K562 (cell line): ENCODE results near the gene GAB2. TPM values are rescaled to one million over a fixed set of nuclear protein-coding genes. Genes with fewer than 3 reads are reported as not detected.
A peak's percentile ranks its signal among the peaks of the same experiment; 100 is the strongest.

Experiments
- ATF6 ChIP-seq: sonication (generic); formaldehyde crosslinking; IDR thresholded peaks from 2 replicates; pipeline ENCODE4 v1.4.0; 2020; ENCODE audit warnings: mild to moderate bottlenecking, missing genetic modification reagents
- CAMTA2 ChIP-seq: fragments of 250-450 bp; sonication (Bioruptor Pico); conservative IDR thresholded peaks from 2 replicates; pipeline ENCODE4 v1.5.1; 2022
- CEBPB ChIP-seq: fragments of 450-650 bp; IDR thresholded peaks from 2 replicates; pipeline ENCODE4 v1.6.1; 2016; ENCODE audit warnings: missing genetic modification characterization, missing compliant biosample characterization
- CREM ChIP-seq: IDR thresholded peaks from 2 replicates; pipeline ENCODE4 v1.6.1; 2014; ENCODE audit warnings: antibody characterized with exemption, low read depth
- DMBX1 ChIP-seq: fragments of 250-450 bp; sonication (Bioruptor Pico); IDR thresholded peaks from 2 replicates; pipeline ENCODE4 v1.8.0; 2022; ENCODE audit warnings: inconsistent platforms, mild to moderate bottlenecking, moderate library complexity, borderline replicate concordance
- GATA2 ChIP-seq: sonication (generic); formaldehyde crosslinking; IDR thresholded peaks from 2 replicates; pipeline ENCODE4 v1.4.0; 2020; ENCODE audit warnings: mild to moderate bottlenecking, missing genetic modification reagents
- GTF2E2 ChIP-seq: fragments of 200-800 bp; sonication (Bioruptor generic); IDR thresholded peaks from 2 replicates; pipeline ENCODE4 v1.6.1; 2016; ENCODE audit warnings: missing genetic modification characterization, missing compliant biosample characterization
- HDAC3 ChIP-seq: fragments of 450-650 bp; IDR thresholded peaks from 2 replicates; pipeline ENCODE4 v1.6.1; 2018; ENCODE audit warnings: borderline replicate concordance, mild to moderate bottlenecking, moderate library complexity; ENCODE audit not compliant: partially characterized antibody
- HNRNPH1 ChIP-seq: fragments of 200-400 bp; formaldehyde crosslinking; optimal IDR thresholded peaks from 2 replicates; pipeline ENCODE3; 2017; ENCODE audit warnings: low read depth, mild to moderate bottlenecking, low read length, moderate library complexity
- ILF3 ChIP-seq: fragments of 450-650 bp; IDR thresholded peaks from 2 replicates; pipeline ENCODE4 v1.6.1; 2018; ENCODE audit warnings: antibody characterized with exemption, mild to moderate bottlenecking, moderate library complexity, borderline replicate concordance
- MECOM ChIP-seq: fragments of 250-450 bp; sonication (Bioruptor Pico); IDR thresholded peaks from 2 replicates; pipeline ENCODE4 v1.8.0; 2022; ENCODE audit warnings: inconsistent platforms
- POLR2AphosphoS5 ChIP-seq: IDR thresholded peaks from 2 replicates; pipeline ENCODE4 v1.6.1; 2011; ENCODE audit warnings: mild to moderate bottlenecking, low read depth, low read length, moderate library complexity; ENCODE audit not compliant: control insufficient read depth, insufficient read depth
- POLR2B ChIP-seq: fragments of 450-650 bp; IDR thresholded peaks from 2 replicates; pipeline ENCODE4 v1.6.1; 2018; ENCODE audit warnings: low read depth; ENCODE audit not compliant: partially characterized antibody
- RAD21 ChIP-seq, 2 experiments: fragments of 250-450 bp in 1 of 2; fragments of 450-650 bp in 1 of 2; sonication (Bioruptor Pico) in 1 of 2; formaldehyde crosslinking in 1 of 2; IDR thresholded peaks in 1 of 2; conservative IDR thresholded peaks in 1 of 2; 2 replicates each; pipeline versions ENCODE4 v1.4.0 to v1.8.0; 2020 to 2022; ENCODE audit warnings: mild to moderate bottlenecking in 2 of 2, moderate library complexity in 1 of 2
- RBM22 ChIP-seq: fragments of 200-400 bp; formaldehyde crosslinking; IDR thresholded peaks from 2 replicates; pipeline ENCODE4 v1.6.1; 2018; ENCODE audit warnings: low read length, low read depth; ENCODE audit not compliant: poor library complexity, severe bottlenecking
- RFX5 ChIP-seq: IDR thresholded peaks from 2 replicates; pipeline ENCODE4 v1.6.1; 2011; ENCODE audit warnings: low read depth, mild to moderate bottlenecking, improper control_type of control experiment, low read length
- SMAD3 ChIP-seq: fragments of 450-650 bp; formaldehyde crosslinking; conservative IDR thresholded peaks from 2 replicates; pipeline ENCODE4 v1.4.0; 2020; ENCODE audit warnings: mild to moderate bottlenecking
- SMARCE1 ChIP-seq: fragments of 450-650 bp; IDR thresholded peaks from 2 replicates; pipeline ENCODE4 v1.7.1; 2016; ENCODE audit warnings: mild to moderate bottlenecking
- TCF7L2 ChIP-seq: fragments of 150-350 bp; IDR thresholded peaks from 2 replicates; pipeline ENCODE4 v1.6.1; 2016; ENCODE audit warnings: low read depth, mild to moderate bottlenecking, low read length, moderate library complexity
- ZKSCAN1 ChIP-seq: fragments of 150-350 bp; IDR thresholded peaks from 2 replicates; pipeline ENCODE4 v1.6.1; 2016; ENCODE audit warnings: low read depth, low read length
- ZNF584 ChIP-seq: fragments of 200-800 bp; sonication (Bioruptor generic); IDR thresholded peaks from 2 replicates; pipeline ENCODE4 v1.6.1; 2016; ENCODE audit warnings: low read depth, mild to moderate bottlenecking, missing genetic modification characterization, missing compliant biosample characterization
- ZNF586 ChIP-seq: fragments of 450-650 bp; formaldehyde crosslinking; conservative IDR thresholded peaks from 2 replicates; pipeline ENCODE4 v1.4.0; 2020; ENCODE audit warnings: mild to moderate bottlenecking, moderate library complexity
- ZNF764 ChIP-seq: fragments of 250-450 bp; sonication (Bioruptor Pico); IDR thresholded peaks from 2 replicates; pipeline ENCODE4 v1.4.0; 2020; ENCODE audit warnings: low read depth, mild to moderate bottlenecking, moderate library complexity
- polyA plus RNA-seq, 8 experiments: library from polyadenylated mRNA; depleted of rRNA in 4 of 8; stranded (reverse) in 5 of 8; unstranded in 3 of 8; fragments of >200 nt; fragmentation: Nextera tagmentation in 2 of 8; fragmentation: Illumina TruSeq in 1 of 8; extraction: Ambion mirVana in 2 of 8; extraction: Trizol in 1 of 8; gene quantifications; 2 replicates each; pipeline versions ENCODE4 v1.2.1 to v1.2.3, GENCODE V29; 2011 to 2014; ENCODE audit warnings: inconsistent platforms in 1 of 8, missing spikeins in 1 of 8
- total RNA-seq, 7 experiments: library from RNA; depleted of rRNA in 6 of 7; stranded (reverse); fragments of >200 nt in 6 of 7; fragmentation: Illumina TruSeq in 2 of 7; extraction: Trizol in 2 of 7; gene quantifications; 2 replicates each; pipeline versions ENCODE4 v1.2.1 to v1.2.3, GENCODE V29; 2011 to 2021; ENCODE audit warnings: low replicate concordance in 1 of 7
- TF ChIP-seq, protein P1 (sequence below): sonication (generic); formaldehyde crosslinking; IDR thresholded peaks from 2 replicates; pipeline ENCODE4 v1.8.0; 2022; ENCODE audit warnings: missing genetic modification reagents, mild to moderate bottlenecking, borderline replicate concordance

GAB2 gene
- total and polyA plus RNA-seq, 9 of the 15 experiments (the other 6 are each of a cell fraction or from before 2014, with no cell fraction given) = 2.3 to 35.2 (median 16.1) TPM

DNA sequence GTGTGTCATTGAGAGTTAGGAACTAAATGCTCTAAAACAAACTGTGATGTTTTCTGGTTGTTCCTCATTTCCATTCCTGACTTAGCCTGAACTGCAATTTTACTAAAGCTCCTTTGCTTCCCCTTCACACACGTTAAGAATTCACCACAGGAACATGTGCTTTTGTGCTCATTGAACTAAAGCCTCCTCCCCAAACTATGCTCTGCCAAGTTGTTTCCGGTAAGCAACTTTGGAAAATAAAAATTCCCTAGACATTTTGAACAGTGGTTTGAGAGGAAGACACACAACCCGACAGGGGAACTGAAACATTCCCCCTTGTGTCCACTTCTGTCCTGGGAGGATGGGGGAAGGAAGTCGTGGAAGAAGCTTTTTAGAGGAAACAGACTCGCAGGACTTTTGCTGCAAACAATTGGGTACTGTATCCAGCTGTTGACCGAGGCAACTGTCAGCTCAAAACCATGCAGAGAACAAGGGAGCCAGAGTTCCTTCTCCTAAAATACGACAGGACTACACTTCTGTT is 66.9 kb downstream of the GAB2 start (continued):
- no peak for TF ChIP-seq POLR2B
- TF ChIP-seq RAD21 (CRISPR knock-in tag; conservative IDR thresholded peaks at IDR 0.05 in 1 of 2, IDR thresholded peaks at IDR 0.05 in 1 of 2) = 0 out of 4 replicates have a peak, but pooled peaks of 1 of the 2 experiments have one; percentile 6
- no peak for TF ChIP-seq HDAC3
- TF ChIP-seq SMARCE1 = no peak
- TF ChIP-seq ZKSCAN1 = no peak
- no peak for TF ChIP-seq POLR2AphosphoS5
- TF ChIP-seq ILF3 = no peak
- no peak for TF ChIP-seq TCF7L2
- no peak for TF ChIP-seq RFX5
- TF ChIP-seq SMAD3 (CRISPR knock-in tag) = 0 out of 2 replicates have a peak, but pooled peaks have one; percentile 4
- no peak for TF ChIP-seq RBM22
- no peak for TF ChIP-seq GTF2E2 (tag)
- TF ChIP-seq HNRNPH1 = no peak
- TF ChIP-seq ZNF584 (CRISPR knock-in tag) = no peak
- TF ChIP-seq ZNF586 (CRISPR knock-in tag) = no peak
- TF ChIP-seq CAMTA2 (CRISPR knock-in tag) = no peak
- no peak for TF ChIP-seq ATF6
- TF ChIP-seq CREM = 0 out of 2 replicates have a peak, but pooled peaks have one; percentile 1
- peak; percentile 26; the same call in 1 of the 2 replicates for TF ChIP-seq DMBX1 (CRISPR knock-in tag)
- peak; percentile 42; the same call in 1 of the 2 replicates for TF ChIP-seq MECOM (CRISPR knock-in tag)
- no peak for TF ChIP-seq GATA2 (CRISPR knock-in tag)
- TF ChIP-seq, protein P1, sequence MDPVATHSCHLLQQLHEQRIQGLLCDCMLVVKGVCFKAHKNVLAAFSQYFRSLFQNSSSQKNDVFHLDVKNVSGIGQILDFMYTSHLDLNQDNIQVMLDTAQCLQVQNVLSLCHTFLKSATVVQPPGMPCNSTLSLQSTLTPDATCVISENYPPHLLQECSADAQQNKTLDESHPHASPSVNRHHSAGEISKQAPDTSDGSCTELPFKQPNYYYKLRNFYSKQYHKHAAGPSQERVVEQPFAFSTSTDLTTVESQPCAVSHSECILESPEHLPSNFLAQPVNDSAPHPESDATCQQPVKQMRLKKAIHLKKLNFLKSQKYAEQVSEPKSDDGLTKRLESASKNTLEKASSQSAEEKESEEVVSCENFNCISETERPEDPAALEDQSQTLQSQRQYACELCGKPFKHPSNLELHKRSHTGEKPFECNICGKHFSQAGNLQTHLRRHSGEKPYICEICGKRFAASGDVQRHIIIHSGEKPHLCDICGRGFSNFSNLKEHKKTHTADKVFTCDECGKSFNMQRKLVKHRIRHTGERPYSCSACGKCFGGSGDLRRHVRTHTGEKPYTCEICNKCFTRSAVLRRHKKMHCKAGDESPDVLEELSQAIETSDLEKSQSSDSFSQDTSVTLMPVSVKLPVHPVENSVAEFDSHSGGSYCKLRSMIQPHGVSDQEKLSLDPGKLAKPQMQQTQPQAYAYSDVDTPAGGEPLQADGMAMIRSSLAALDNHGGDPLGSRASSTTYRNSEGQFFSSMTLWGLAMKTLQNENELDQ (CRISPR knock-in tag) = no peak
- no peak for TF ChIP-seq CEBPB (tag)
- TF ChIP-seq ZNF764 = no peak
